Activated CD4-positive, alpha-beta memory T cell treated with anti-CD3 and anti-CD28 coated beads for 36 hours (primary cell): ENCODE results near the gene ATP8A2. TPM values are rescaled to one million over a fixed set of nuclear protein-coding genes. Genes with fewer than 3 reads are reported as not detected.
A peak's percentile ranks its signal among the peaks of the same experiment; 100 is the strongest.

Experiments used
- CTCF ChIA-PET: fragments of 350-600 bp; sonication (Branson Sonifier 250); formaldehyde crosslinking; loops from one replicate; lab custom pipeline; 2021; ENCODE audit warnings: antibody characterized with exemption, inconsistent platforms; lab: Charles Lee
- POLR2A ChIA-PET: fragments of 350-600 bp; sonication (Branson Sonifier 250); formaldehyde crosslinking; loops from one replicate; lab custom pipeline; 2021; ENCODE audit warnings: antibody characterized with exemption; lab: Charles Lee
- DNase-seq: peaks from one replicate; pipeline ENCODE4 v3.0.0-alpha.2; 2020
- H3K27ac Mint-ChIP-seq: one replicate; pipeline ENCODE4 v1.8.0; 2021; ENCODE audit warnings: mixed read lengths
- H3K27me3 Mint-ChIP-seq: one replicate; pipeline ENCODE4 v1.8.0; 2021; ENCODE audit warnings: mixed read lengths
- H3K36me3 Mint-ChIP-seq: one replicate; pipeline ENCODE4 v1.8.0; 2021; ENCODE audit warnings: mixed read lengths
- H3K4me1 Mint-ChIP-seq: one replicate; pipeline ENCODE4 v1.8.0; 2021; ENCODE audit warnings: low read depth, mixed read lengths
- H3K4me3 Mint-ChIP-seq: one replicate; pipeline ENCODE4 v1.8.0; 2021; ENCODE audit warnings: mild to moderate bottlenecking, mixed read lengths
- H3K9me3 Mint-ChIP-seq: one replicate; pipeline ENCODE4 v1.8.0; 2021; ENCODE audit warnings: mixed read lengths
- intact Hi-C: fragments of 100-400 bp; cut with micrococcal nuclease; formaldehyde crosslinking; loops from one replicate; pipeline ENCODE4 v1.15.1; 2023
- total RNA-seq, 2 experiments: library from RNA; stranded (reverse); gene quantifications; one replicate each; pipeline ENCODE4 v1.2.3, GENCODE V29; 2021

The ATP8A2 gene
- total RNA-seq, 2 experiments from 2014 or later = 0.22 to 0.29 TPM

GRCh38 chr13:25869941-25870340, 498.2 kb downstream of the ATP8A2 start:
- Mint-ChIP-seq H3K4me3 (no peak overlapping the region), H3K9me3 (no peaks in the 10 kb centered on the region), H3K27ac (no peak overlapping the region), H3K36me3 (no peaks in the 10 kb centered on the region), H3K4me1 (peaks cover 43% of the 10 kb centered on the region), H3K27me3 (no peaks in the 10 kb centered on the region)
- ChIA-PET POLR2A (no interaction called here), CTCF (interaction anchor here (2.0 kb wide), 1 partner anchor 14 kb away, joined by 4 read pairs; no protein-coding TSS in a partner anchor)
- intact Hi-C loops = no loop called here
- no peak for DNase-seq

- Mint-ChIP-seq H3K4me1 (peaks cover 52% of the 10 kb centered on the region), H3K27ac (peak overlapping the region; percentile 49), H3K9me3 (no peaks in the 10 kb centered on the region), H3K27me3 (no peaks in the 10 kb centered on the region), H3K36me3 (no peaks in the 10 kb centered on the region), H3K4me3 (no peak overlapping the region)
- intact Hi-C loops = no loop called here
- DNase-seq = no peak
- ChIA-PET POLR2A (interaction anchor here (0.9 kb wide), 1 partner anchor 30 kb away, joined by 3 read pairs; no protein-coding TSS in a partner anchor), CTCF (interaction anchor here (1.4 kb wide), 1 partner anchor 17 kb away, joined by 3 read pairs; no protein-coding TSS in a partner anchor)
Measured at GRCh38 chr13:25871389-25872125, 499.8 kb downstream of the ATP8A2 start.

- CTCF ChIA-PET = interaction anchor here (1.4 kb wide), 1 partner anchor 15 kb away, joined by 3 read pairs; no protein-coding TSS in a partner anchor
- no peaks in the 10 kb centered on the region for H3K27me3 Mint-ChIP-seq
- H3K36me3 Mint-ChIP-seq = no peaks in the 10 kb centered on the region
- H3K4me3 Mint-ChIP-seq = no peak overlapping the region
- peak; percentile 45 for DNase-seq
- intact Hi-C loops = no loop called here
- POLR2A ChIA-PET = interaction anchor here (0.6 kb wide), 1 partner anchor 591 kb away, joined by 3 read pairs; no protein-coding TSS in a partner anchor
- no peaks in the 10 kb centered on the region for H3K9me3 Mint-ChIP-seq
- H3K4me1 Mint-ChIP-seq = peaks cover 60% of the 10 kb centered on the region
- H3K27ac Mint-ChIP-seq = no peak overlapping the region
Measured at GRCh38 chr13:25872481-25873241, 500.9 kb downstream of the ATP8A2 start.

- Mint-ChIP-seq H3K9me3 (no peaks in the 10 kb centered on the region), H3K27me3 (no peaks in the 10 kb centered on the region), H3K4me1 (peaks cover 61% of the 10 kb centered on the region), H3K27ac (no peak overlapping the region), H3K4me3 (no peak overlapping the region), H3K36me3 (no peaks in the 10 kb centered on the region)
- ChIA-PET POLR2A (no interaction called here), CTCF (no interaction called here)
- intact Hi-C loops = no loop called here
- DNase-seq = no peak
Measured at GRCh38 chr13:25873242-25873612, 501.5 kb downstream of the ATP8A2 start.

GRCh38 chr13:25874064-25874737, 502.4 kb downstream of the ATP8A2 start:
- Mint-ChIP-seq H3K4me3 (no peak overlapping the region), H3K9me3 (no peaks in the 10 kb centered on the region), H3K27ac (peak overlapping the region; percentile 4), H3K27me3 (no peaks in the 10 kb centered on the region), H3K4me1 (peaks cover 63% of the 10 kb centered on the region), H3K36me3 (no peaks in the 10 kb centered on the region)
- ChIA-PET CTCF (no interaction called here), POLR2A (no interaction called here)
- peak; percentile 20 for DNase-seq
- intact Hi-C loops = loop anchor here (2.0 kb wide), 1 partner anchor 111 kb away; no protein-coding TSS in a partner anchor

- CTCF ChIA-PET = interaction anchor here (1.5 kb wide), 1 partner anchor 28 kb away, joined by 3 read pairs; no protein-coding TSS in a partner anchor
- POLR2A ChIA-PET = interaction anchor here (1.0 kb wide), 1 partner anchor 26 kb away, joined by 3 read pairs; no protein-coding TSS in a partner anchor
- peaks cover 63% of the 10 kb centered on the region for H3K4me1 Mint-ChIP-seq
- intact Hi-C loops = loop anchor here (1.0 to 2.0 kb wide), 4 partner anchors 12 to 112 kb away; no protein-coding TSS in a partner anchor
- peak; percentile 74 for DNase-seq
- no peaks in the 10 kb centered on the region for H3K9me3 Mint-ChIP-seq
- H3K27ac Mint-ChIP-seq = peak overlapping the region; percentile 4
- H3K36me3 Mint-ChIP-seq = no peaks in the 10 kb centered on the region
- H3K27me3 Mint-ChIP-seq = no peaks in the 10 kb centered on the region
- H3K4me3 Mint-ChIP-seq = no peak overlapping the region
Measured at GRCh38 chr13:25874907-25875306, 503.1 kb downstream of the ATP8A2 start.

GRCh38 chr13:25876247-25876646, 504.5 kb downstream of the ATP8A2 start:
- Mint-ChIP-seq H3K9me3 (no peaks in the 10 kb centered on the region), H3K4me3 (no peak overlapping the region), H3K27ac (no peak overlapping the region), H3K4me1 (peaks cover 54% of the 10 kb centered on the region), H3K27me3 (no peaks in the 10 kb centered on the region), H3K36me3 (no peaks in the 10 kb centered on the region)
- intact Hi-C loops = no loop called here
- CTCF ChIA-PET = interaction anchor here (1.5 kb wide), 1 partner anchor 29 kb away, joined by 3 read pairs; no protein-coding TSS in a partner anchor
- no peak for DNase-seq
- POLR2A ChIA-PET = no interaction called here

- Mint-ChIP-seq H3K4me1 (peaks cover 37% of the 10 kb centered on the region), H3K36me3 (no peaks in the 10 kb centered on the region), H3K4me3 (no peak overlapping the region), H3K27ac (no peak overlapping the region), H3K9me3 (no peaks in the 10 kb centered on the region), H3K27me3 (no peaks in the 10 kb centered on the region)
- DNase-seq = no peak
- POLR2A ChIA-PET = no interaction called here
- intact Hi-C loops = no loop called here
- CTCF ChIA-PET = no interaction called here
Measured at GRCh38 chr13:25879466-25879865, 507.7 kb downstream of the ATP8A2 start.

GRCh38 chr13:25881136-25881926, 509.6 kb downstream of the ATP8A2 start:
- POLR2A ChIA-PET = no interaction called here
- intact Hi-C loops = no loop called here
- peaks cover 29% of the 10 kb centered on the region for H3K4me1 Mint-ChIP-seq
- no peak for DNase-seq
- no peak overlapping the region for H3K27ac Mint-ChIP-seq
- CTCF ChIA-PET = interaction anchor here (0.5 kb wide), 1 partner anchor 770 kb away, joined by 4 read pairs; no protein-coding TSS in a partner anchor
- H3K27me3 Mint-ChIP-seq = no peaks in the 10 kb centered on the region
- no peak overlapping the region for H3K4me3 Mint-ChIP-seq
- no peaks in the 10 kb centered on the region for H3K36me3 Mint-ChIP-seq
- H3K9me3 Mint-ChIP-seq = no peaks in the 10 kb centered on the region

GRCh38 chr13:25881971-25882451, 510.2 kb downstream of the ATP8A2 start:
- Mint-ChIP-seq H3K27ac (no peak overlapping the region), H3K4me1 (peaks cover 32% of the 10 kb centered on the region), H3K4me3 (no peak overlapping the region), H3K36me3 (no peaks in the 10 kb centered on the region), H3K9me3 (no peaks in the 10 kb centered on the region), H3K27me3 (no peaks in the 10 kb centered on the region)
- CTCF ChIA-PET = interaction anchor here (0.5 kb wide), 1 partner anchor 770 kb away, joined by 4 read pairs; no protein-coding TSS in a partner anchor
- POLR2A ChIA-PET = no interaction called here
- intact Hi-C loops = no loop called here
- no peak for DNase-seq
